ENCODE data around the gene PPP1R36.

PPP1R36 gene

GRCh38 chr14:64541972-64542835, 7.6 kb upstream of the PPP1R36 start:
- TF ChIP-seq CTCF (conservative IDR thresholded peaks at IDR 0.05; ENCODE audit: low read depth, low read length), result no peak
- H3K4me3 ChIP-seq (ENCODE audit: low read length), result peak overlapping the region; percentile 18
- no peak for DNase-seq (ENCODE audit: low read depth)

- no peak overlapping the region for H3K4me3 ChIP-seq (ENCODE audit: low read length)
- no peak for TF ChIP-seq CTCF (conservative IDR thresholded peaks at IDR 0.05; ENCODE audit: low read depth, low read length)
- no peak for DNase-seq (ENCODE audit: low read depth)
Observed at GRCh38 chr14:64542836-64543201, 6.9 kb upstream of the PPP1R36 start.

GRCh38 chr14:64544607-64545312, 5.0 kb upstream of the PPP1R36 start:
- no peak for TF ChIP-seq CTCF (conservative IDR thresholded peaks at IDR 0.05; ENCODE audit: low read depth, low read length)
- H3K4me3 ChIP-seq (ENCODE audit: low read length), result no peak overlapping the region

GRCh38 chr14:64549016-64549415, 745 bp upstream of the PPP1R36 start:
- TF ChIP-seq CTCF (conservative IDR thresholded peaks at IDR 0.05; ENCODE audit: low read depth, low read length), result no peak
- H3K4me3 ChIP-seq (ENCODE audit: low read length), result no peak overlapping the region
- no peak for DNase-seq (ENCODE audit: low read depth)

More at GRCh38 chr14:64544607-64545312, 5.0 kb upstream of the PPP1R36 start:
- no peak for DNase-seq (ENCODE audit: low read depth)

GRCh38 chr14:64550621-64551333, 1.0 kb downstream of the PPP1R36 start:
- no peak for TF ChIP-seq CTCF (conservative IDR thresholded peaks at IDR 0.05; ENCODE audit: low read depth, low read length)
- DNase-seq (ENCODE audit: low read depth), result no peak

GRCh38 chr14:64554556-64554955, 4.8 kb downstream of the PPP1R36 start:
- no peak overlapping the region for H3K4me3 ChIP-seq (ENCODE audit: low read length)
- DNase-seq (ENCODE audit: low read depth), result no peak
- no peak for TF ChIP-seq CTCF (conservative IDR thresholded peaks at IDR 0.05; ENCODE audit: low read depth, low read length)

More at GRCh38 chr14:64550621-64551333, 1.0 kb downstream of the PPP1R36 start:
- H3K4me3 ChIP-seq (ENCODE audit: low read length), result no peak overlapping the region

Data from retinal pigment epithelial cell (primary cell).